ENCODE data around the gene CDH12.

CDH12 gene

DNA sequence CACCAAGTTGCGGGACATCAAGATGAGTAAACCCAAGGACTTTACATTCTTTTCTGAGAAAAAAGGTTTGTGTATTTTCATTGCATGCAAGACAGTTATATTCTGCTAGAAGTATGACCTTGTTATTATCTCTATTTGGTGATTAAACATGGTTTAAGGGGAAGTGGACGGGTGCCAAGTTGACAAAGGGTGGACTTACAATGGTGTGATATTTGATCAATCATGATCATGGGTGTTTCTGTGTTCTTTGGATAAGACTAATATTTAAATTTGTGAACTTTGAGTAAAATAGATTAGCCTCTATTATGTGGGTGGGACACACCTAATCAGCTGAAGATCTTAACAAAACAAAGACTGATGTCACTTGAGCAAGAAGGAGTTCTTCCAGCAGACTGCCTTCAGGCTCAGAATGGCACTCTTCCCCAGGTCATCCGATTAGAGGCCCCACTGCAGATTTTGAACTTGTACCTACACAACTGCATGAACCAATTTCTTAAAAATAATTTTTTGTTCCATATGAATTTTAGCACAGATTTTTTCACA, 782.9 kb downstream of the CDH12 start:
- Histone ChIP-seq H3K27me3 (ENCODE audit: insufficient read depth, low read depth) (no peaks in the 10 kb centered on the region), H3K36me3 (ENCODE audit: insufficient read depth) (no peaks in the 10 kb centered on the region), H3K4me3 (IDR thresholded peaks at IDR 0.05; ENCODE audit: insufficient read depth, low read depth, low read length) (no peak overlapping the region), H3K4me1 (ENCODE audit: low read depth, poor library complexity, severe bottlenecking) (no peaks in the 10 kb centered on the region), H3K9ac (no peak overlapping the region), H3K27ac (no peak overlapping the region), H3K79me2 (ENCODE audit: insufficient read depth, low read depth) (no peaks in the 10 kb centered on the region), H3K4me2 (no peak overlapping the region), H2AFZ (ENCODE audit: low read depth) (no peak overlapping the region), H4K20me1 (ENCODE audit: insufficient read depth) (no peaks in the 10 kb centered on the region)
- TF ChIP-seq, protein P1, sequence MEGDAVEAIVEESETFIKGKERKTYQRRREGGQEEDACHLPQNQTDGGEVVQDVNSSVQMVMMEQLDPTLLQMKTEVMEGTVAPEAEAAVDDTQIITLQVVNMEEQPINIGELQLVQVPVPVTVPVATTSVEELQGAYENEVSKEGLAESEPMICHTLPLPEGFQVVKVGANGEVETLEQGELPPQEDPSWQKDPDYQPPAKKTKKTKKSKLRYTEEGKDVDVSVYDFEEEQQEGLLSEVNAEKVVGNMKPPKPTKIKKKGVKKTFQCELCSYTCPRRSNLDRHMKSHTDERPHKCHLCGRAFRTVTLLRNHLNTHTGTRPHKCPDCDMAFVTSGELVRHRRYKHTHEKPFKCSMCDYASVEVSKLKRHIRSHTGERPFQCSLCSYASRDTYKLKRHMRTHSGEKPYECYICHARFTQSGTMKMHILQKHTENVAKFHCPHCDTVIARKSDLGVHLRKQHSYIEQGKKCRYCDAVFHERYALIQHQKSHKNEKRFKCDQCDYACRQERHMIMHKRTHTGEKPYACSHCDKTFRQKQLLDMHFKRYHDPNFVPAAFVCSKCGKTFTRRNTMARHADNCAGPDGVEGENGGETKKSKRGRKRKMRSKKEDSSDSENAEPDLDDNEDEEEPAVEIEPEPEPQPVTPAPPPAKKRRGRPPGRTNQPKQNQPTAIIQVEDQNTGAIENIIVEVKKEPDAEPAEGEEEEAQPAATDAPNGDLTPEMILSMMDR (conservative IDR thresholded peaks at IDR 0.05; ENCODE audit: low read depth, low read length), result no peak

DNA sequence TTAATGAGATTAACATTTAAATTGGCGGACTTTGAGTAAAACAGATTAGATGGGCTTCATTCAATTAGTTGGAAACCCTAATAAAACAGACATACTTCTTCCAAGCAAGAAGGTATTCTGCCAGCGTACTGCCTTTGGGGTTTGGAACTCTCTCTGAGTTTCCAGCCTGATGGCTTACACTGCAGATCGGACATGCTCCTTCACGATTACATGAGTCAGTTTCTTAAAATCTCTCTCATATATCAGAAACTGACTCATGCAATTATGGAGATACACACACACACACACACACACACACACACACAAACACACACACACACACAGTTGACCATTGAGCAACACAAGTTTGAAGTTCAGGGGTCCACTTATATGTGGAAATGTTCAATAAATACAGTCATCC, 789.4 kb downstream of the CDH12 start:
- Histone ChIP-seq H3K27ac (no peak overlapping the region), H2AFZ (ENCODE audit: low read depth) (no peak overlapping the region), H3K9ac (no peak overlapping the region), H3K4me1 (ENCODE audit: low read depth, poor library complexity, severe bottlenecking) (no peaks in the 10 kb centered on the region), H3K79me2 (ENCODE audit: insufficient read depth, low read depth) (no peaks in the 10 kb centered on the region), H3K4me2 (no peak overlapping the region), H3K4me3 (IDR thresholded peaks at IDR 0.05; ENCODE audit: insufficient read depth, low read depth, low read length) (no peak overlapping the region), H3K36me3 (ENCODE audit: insufficient read depth) (no peaks in the 10 kb centered on the region), H3K27me3 (ENCODE audit: insufficient read depth, low read depth) (no peaks in the 10 kb centered on the region), H4K20me1 (ENCODE audit: insufficient read depth) (no peaks in the 10 kb centered on the region)
- TF ChIP-seq, protein P1 (conservative IDR thresholded peaks at IDR 0.05; ENCODE audit: low read depth, low read length), result no peak

DNA sequence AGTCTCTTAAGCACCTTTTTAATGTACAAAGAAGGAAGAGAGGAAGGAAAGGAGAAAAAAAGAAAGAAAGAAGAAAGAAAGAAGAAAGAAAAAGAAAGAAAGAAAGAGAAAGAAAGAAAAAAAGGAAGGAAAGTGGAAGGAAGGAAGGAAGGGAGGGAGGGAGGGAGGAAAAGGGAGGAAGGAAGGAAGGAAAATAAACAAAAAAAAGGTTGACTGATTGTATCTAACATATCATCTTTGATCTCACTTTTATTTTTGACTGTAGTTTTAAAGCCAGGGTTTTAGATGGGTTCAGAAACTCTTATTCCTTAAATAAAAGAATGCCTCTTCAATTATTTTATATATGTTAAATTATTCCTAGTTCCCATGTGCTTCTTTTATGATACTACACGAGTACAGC, 794.5 kb downstream of the CDH12 start:
- Histone ChIP-seq H4K20me1 (ENCODE audit: insufficient read depth) (no peaks in the 10 kb centered on the region), H3K27ac (no peak overlapping the region), H2AFZ (ENCODE audit: low read depth) (no peak overlapping the region), H3K36me3 (ENCODE audit: insufficient read depth) (no peaks in the 10 kb centered on the region), H3K4me3 (IDR thresholded peaks at IDR 0.05; ENCODE audit: insufficient read depth, low read depth, low read length) (no peak overlapping the region), H3K27me3 (ENCODE audit: insufficient read depth, low read depth) (no peaks in the 10 kb centered on the region), H3K4me1 (ENCODE audit: low read depth, poor library complexity, severe bottlenecking) (no peaks in the 10 kb centered on the region), H3K9ac (no peak overlapping the region), H3K79me2 (ENCODE audit: insufficient read depth, low read depth) (no peaks in the 10 kb centered on the region), H3K4me2 (no peak overlapping the region)
- TF ChIP-seq, protein P1 (conservative IDR thresholded peaks at IDR 0.05; ENCODE audit: low read depth, low read length), result no peak

DNA sequence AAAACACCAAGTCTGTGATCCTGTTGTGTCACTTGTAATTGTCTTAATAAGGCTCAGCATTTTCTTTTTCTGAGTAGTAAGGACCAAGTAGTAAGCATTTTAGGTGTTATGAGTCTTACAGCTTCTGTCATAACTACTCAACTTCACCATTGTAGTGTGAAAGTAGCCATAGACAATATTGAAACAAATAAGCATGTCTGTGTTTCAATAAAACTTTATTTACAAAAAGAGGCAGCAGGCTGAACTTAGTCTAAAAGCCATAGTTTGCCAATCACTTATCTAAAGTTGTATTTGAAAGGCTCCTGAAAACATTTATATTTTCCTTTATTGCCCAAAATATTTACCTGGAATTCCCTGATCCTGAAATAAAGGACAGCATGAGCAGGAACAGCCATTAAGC, 796.1 kb downstream of the CDH12 start:
- H3K79me2 ChIP-seq (ENCODE audit: insufficient read depth, low read depth), result no peaks in the 10 kb centered on the region
- no peaks in the 10 kb centered on the region for H3K4me1 ChIP-seq (ENCODE audit: low read depth, poor library complexity, severe bottlenecking)
- H3K27ac ChIP-seq, result no peak overlapping the region
- TF ChIP-seq, protein P1 (conservative IDR thresholded peaks at IDR 0.05; ENCODE audit: low read depth, low read length), result no peak
- H4K20me1 ChIP-seq (ENCODE audit: insufficient read depth), result no peaks in the 10 kb centered on the region
- no peaks in the 10 kb centered on the region for H3K36me3 ChIP-seq (ENCODE audit: insufficient read depth)
- no peaks in the 10 kb centered on the region for H3K27me3 ChIP-seq (ENCODE audit: insufficient read depth, low read depth)
- no peak overlapping the region for H3K4me3 ChIP-seq (IDR thresholded peaks at IDR 0.05; ENCODE audit: insufficient read depth, low read depth, low read length)
- no peak overlapping the region for H3K9ac ChIP-seq
- no peak overlapping the region for H2AFZ ChIP-seq (ENCODE audit: low read depth)
- H3K4me2 ChIP-seq, result no peak overlapping the region

Measured in KMS-11 (cell line).